IPS-18c (cell line): ENCODE results near the gene CNTNAP2.
"Not testable (repeated sequence)": the region's sequence is repeated elsewhere in the genome, so short reads cannot be mapped to it uniquely, and the experiment has no call there.

Experiments
- H3K4me3 ChIP-seq: 2 replicates; pipeline ENCODE4 v1.7.0; 2013; ENCODE audit warnings: low read depth, mild to moderate bottlenecking, low read length, moderate library complexity; ENCODE audit not compliant: insufficient read depth
- H3K9me3 ChIP-seq: one replicate; pipeline ENCODE4 v1.6.1; 2013; ENCODE audit warnings: mild to moderate bottlenecking, low read length, moderate library complexity; ENCODE audit not compliant: control insufficient read depth, insufficient read depth

Gene CNTNAP2

DNA sequence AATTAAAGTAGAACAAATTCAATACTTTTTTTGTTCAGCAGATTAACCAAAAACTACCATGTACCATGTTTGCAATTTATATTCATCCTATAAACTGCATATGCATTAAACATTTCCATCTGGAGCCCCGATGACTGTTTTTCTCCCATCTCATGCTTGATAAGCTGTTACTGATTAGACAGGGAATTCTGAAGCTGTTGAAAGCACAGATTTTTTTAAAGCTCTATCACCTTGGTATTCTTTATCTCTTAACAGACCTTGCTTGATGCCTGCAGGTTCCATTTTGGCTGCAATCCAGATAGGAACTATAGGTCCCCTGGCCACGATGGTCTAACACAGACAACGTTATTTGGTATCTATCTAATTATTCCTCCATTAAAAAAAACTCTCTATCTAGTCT lies 961.7 kb downstream of the CNTNAP2 start:
- no peaks in the 10 kb centered on the region for H3K9me3 ChIP-seq
- H3K4me3 ChIP-seq, result no peak overlapping the region

DNA sequence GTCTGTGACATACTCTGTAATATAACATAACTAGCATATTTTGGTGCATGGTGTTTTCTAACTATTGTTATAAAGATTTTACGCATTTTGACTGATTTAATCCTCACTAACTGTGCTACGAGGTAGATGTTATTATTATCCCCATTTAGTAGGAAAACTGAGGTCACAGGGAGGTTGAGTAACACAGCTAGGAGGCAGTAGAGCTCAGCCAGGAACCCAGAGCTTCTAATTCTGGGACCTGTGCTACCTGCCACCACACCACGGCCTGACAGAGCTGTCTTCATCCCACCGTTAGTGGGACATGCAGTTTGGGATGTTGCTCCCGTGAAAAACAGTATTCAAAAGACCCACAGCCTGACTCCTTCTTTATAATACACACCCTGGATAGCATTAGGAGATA lies 962.5 kb downstream of the CNTNAP2 start:
- Histone ChIP-seq H3K4me3 (no peak overlapping the region), H3K9me3 (no peaks in the 10 kb centered on the region)

DNA sequence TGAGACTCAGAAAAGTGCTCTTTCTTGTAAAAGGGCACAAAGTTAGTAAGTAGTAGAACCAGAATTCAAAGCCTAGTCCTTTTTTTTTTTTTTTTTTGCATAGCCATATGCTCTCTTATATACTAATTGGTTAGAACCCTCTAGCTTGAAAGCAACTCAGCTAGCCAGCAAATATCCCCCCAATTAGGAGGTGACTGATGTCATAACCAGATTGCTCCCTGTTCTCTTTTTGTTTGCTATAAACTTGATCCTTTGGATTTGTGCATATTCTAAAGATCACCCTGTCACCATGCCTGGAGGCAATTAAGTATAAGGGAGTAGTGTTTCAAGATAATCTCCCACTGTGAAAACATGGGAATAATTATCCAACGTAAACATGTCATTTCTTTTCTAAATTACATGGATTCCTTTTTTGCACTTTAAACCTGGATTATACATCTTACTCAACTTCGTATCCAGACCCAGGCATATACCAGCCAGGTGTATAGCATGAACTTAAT lies 963.4 kb downstream of the CNTNAP2 start:
- Histone ChIP-seq H3K4me3 (no peak overlapping the region), H3K9me3 (no peaks in the 10 kb centered on the region)

DNA sequence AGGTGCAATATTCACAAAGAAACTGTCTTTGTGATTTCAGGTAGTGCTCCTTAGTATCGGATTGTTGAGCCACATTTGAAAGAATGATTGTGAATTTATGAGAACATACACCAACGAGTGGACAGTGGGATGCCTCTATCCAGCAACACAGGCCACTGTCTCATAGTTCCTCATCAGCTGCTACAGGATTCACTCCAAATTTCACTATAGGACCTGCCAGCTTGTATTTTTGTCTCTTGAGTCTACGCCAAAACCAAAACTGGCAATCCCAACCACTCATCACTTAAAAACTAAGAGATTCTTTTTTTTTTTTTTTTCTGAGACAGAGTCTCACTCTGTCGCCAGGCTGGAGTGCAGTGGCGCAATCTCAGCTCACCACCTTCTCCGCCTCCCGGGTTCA lies 964.5 kb downstream of the CNTNAP2 start:
- Histone ChIP-seq H3K9me3 (no peaks in the 10 kb centered on the region), H3K4me3 (no peak overlapping the region)

DNA sequence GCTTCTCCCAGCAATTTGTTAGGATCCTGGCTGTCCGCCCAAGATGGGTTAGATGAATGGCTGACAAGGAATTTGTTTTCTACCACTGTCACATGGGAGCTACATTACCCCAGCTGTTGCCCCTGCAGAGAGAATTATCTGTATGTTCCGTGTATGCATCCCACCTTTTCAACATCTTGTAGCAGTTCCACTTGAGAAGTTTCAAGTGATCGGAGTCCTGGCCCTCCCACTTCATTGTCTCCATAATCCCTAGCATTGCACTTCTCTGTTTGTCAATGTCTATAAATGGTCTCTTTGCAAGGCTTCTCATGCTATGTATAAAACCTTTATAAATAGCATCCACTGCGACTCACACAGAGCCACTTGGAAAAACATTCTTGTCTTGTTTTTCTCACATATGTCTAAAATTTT lies 972.5 kb downstream of the CNTNAP2 start:
- H3K9me3 ChIP-seq, result no peaks in the 10 kb centered on the region
- H3K4me3 ChIP-seq, result no peak overlapping the region

DNA sequence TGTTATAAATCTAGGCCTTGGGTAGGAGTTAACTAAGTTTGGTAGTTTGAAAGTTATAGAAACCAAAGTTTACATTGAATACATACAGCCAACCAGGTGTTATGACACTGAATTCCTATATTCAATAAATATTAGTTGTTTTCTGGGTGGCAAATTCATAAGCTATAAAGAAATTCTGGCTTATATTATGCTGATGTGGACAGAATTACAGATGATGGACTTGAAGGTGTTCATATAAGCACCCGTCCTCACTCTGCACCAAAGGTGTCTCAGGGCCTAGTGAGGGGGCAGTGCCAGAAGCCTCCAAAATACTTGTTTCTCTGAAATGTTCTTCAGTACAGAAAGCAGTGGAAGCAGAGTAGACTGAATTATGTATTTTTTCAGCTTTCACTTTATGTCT lies 973.0 kb downstream of the CNTNAP2 start:
- Histone ChIP-seq H3K4me3 (no peak overlapping the region), H3K9me3 (no peaks in the 10 kb centered on the region)

- no peak overlapping the region for H3K4me3 ChIP-seq
- H3K9me3 ChIP-seq, result peaks cover under 1% of the 10 kb centered on the region
Measured at GRCh38 chr7:147096629-147097028, 980.0 kb downstream of the CNTNAP2 start.

DNA sequence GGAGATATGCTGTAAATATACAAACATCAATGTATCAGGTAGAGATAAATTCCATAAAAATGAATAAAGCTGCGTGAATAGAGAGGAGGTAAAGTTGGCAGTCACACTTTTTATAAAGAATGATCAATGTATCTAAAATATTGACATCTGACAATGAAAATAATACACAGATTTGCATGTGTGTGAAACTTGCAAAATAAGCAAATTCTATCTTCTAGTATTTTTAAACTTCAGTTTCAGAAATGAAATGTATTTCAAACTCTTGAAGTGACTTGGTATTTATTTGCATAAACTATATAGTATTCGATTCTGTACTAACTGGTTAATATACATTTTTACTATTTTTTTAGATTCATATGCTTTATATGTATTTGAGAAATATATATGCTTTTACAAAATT lies 986.6 kb downstream of the CNTNAP2 start:
- Histone ChIP-seq H3K9me3 (peaks cover 3% of the 10 kb centered on the region), H3K4me3 (no peak overlapping the region)

- Histone ChIP-seq H3K9me3 (peaks cover 1% of the 10 kb centered on the region), H3K4me3 (no peak overlapping the region)
Measured at GRCh38 chr7:147106746-147107145, 990.1 kb downstream of the CNTNAP2 start.

- not testable (repeated sequence) for H3K9me3 ChIP-seq, H3K4me3 ChIP-seq
Measured at GRCh38 chr7:147114525-147114924, 997.9 kb downstream of the CNTNAP2 start.

DNA sequence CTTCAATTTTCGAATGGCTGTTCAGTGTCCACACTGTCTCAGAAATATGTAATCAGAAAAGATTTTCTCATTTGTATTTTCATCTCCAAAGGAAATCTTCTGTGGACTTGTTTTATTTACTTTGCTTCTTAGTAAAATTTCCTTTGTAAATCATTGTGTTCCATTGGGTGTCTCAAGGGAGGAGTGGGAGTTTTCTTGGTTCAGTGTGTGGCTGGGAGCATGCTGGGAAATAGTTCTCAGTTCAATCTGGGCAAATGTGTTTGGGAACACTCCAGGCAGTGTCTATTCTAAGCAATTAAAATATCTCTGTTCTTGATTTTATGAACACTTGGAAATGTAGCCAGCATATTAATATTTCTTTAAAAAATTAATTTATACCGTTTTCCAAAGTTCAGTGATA lies 1019.8 kb downstream of the CNTNAP2 start:
- Histone ChIP-seq H3K9me3 (no peaks in the 10 kb centered on the region), H3K4me3 (no peak overlapping the region)

DNA sequence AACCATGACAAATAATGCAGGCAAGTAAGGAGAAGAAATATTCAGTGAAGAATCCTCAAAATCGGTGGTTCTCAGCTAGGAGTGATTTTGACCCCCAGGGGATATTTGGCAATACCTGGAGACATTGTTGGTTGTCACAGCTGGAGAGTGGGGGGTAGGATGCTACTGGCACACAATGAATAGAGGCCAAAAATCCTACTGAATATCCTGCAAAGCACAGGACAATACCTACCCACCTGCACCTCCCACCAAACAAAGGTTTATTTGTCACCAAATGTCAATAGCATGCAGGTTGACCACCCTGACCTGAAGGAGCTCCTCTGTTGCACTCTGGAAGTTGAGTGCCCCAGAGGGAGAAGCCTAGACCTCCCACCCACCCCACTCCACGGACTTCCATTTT lies 1028.6 kb downstream of the CNTNAP2 start:
- Histone ChIP-seq H3K4me3 (no peak overlapping the region), H3K9me3 (no peaks in the 10 kb centered on the region)

- Histone ChIP-seq H3K9me3 (no peaks in the 10 kb centered on the region), H3K4me3 (no peak overlapping the region)
Measured at GRCh38 chr7:147146169-147146568, 1029.6 kb downstream of the CNTNAP2 start.

GRCh38 chr7:147151661-147152060 lies 1035.1 kb downstream of the CNTNAP2 start:
- Histone ChIP-seq H3K9me3 (no peaks in the 10 kb centered on the region), H3K4me3 (no peak overlapping the region)

DNA sequence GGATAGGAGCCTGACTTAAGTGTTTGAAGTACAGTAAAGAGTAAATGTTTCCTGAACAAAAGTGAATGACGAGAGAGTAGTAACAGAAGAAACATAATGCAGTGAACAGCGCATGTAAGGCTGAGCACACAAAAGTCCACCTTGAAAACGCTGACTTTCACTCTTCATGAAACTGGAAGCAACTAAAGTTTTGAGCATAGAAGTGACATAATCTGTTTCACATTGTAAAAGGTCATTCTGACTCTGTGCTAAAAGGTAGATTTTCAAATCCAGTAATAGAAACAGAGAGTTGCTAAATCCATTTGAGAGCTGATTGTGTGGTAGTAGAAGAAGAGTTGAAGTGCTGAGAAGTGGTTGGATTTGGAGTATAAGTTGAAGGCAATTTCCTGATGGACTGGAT lies 1037.0 kb downstream of the CNTNAP2 start:
- Histone ChIP-seq H3K4me3 (no peak overlapping the region), H3K9me3 (no peaks in the 10 kb centered on the region)

- no peak overlapping the region for H3K4me3 ChIP-seq
Measured at GRCh38 chr7:147161405-147161804, 1044.8 kb downstream of the CNTNAP2 start.

DNA sequence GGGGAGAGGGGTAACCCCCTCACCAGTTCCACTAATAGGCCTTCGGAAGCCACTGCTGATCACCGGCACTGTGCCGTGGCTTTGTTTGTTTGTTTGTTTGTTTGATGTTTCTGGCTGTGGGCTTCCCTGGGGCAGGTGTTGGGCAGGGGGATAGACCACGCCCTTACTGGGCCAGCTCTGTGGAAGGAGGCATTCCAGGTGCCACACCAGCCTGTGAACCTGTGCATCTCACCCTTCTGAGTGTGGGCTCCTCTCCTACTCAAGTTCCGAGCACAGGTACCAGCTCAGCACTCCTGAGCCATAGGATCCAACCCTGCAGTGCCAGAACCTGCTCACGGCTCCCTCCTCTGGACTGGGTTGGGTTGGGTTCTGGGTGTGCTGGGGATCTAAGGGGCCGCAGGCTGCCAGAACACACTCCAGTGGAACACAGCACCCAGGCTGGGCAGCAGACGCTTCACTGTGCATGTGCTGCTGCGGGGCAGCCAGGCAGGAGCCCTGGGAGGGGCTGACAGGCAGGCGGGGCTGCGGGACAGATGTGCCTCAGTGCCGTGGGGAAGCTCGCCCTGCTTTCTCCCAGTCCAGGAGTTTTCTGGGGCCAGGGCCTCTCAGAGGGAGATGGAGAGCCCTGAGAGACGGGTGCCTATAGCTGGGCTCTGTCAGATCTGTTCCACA lies 1053.9 kb downstream of the CNTNAP2 start:
- Histone ChIP-seq H3K4me3 (no peak overlapping the region), H3K9me3 (no peaks in the 10 kb centered on the region)

More at GRCh38 chr7:147161405-147161804, 1044.8 kb downstream of the CNTNAP2 start:
- no peaks in the 10 kb centered on the region for H3K9me3 ChIP-seq

DNA sequence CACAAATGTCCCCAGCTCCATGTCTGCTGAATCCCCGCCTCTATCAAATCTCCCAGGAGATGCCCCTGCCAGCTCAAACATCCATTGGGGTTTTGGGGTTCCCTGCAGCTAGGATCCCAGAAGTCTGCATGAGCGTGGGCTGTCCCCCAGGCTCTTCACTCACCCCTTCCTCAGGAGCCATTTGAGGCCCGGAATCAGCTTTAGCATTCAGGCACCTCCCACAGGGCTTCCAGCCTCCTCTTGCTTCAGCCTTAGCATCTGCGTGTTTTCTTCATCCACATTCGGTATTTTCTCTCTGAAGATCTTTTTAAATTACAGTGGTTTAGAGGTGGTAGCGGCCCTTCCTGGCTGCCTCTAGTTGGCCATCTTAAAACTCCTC lies 1054.4 kb downstream of the CNTNAP2 start:
- H3K9me3 ChIP-seq, result no peaks in the 10 kb centered on the region
- H3K4me3 ChIP-seq, result no peak overlapping the region

- no peaks in the 10 kb centered on the region for H3K9me3 ChIP-seq
- H3K4me3 ChIP-seq, result no peak overlapping the region
Measured at GRCh38 chr7:147173883-147174282, 1057.3 kb downstream of the CNTNAP2 start.
